Coronary artery (tissue), 2 donors: ENCODE data around the gene TGM2.

Source experiments
- DNase-seq: peaks from one replicate; pipeline ENCODE4 v3.0.0-alpha.2; 2017; ENCODE audit warnings: low spot score
- H3K27ac ChIP-seq, 2 donors: fragments of 200-600 bp; sonication (generic); one replicate each; pipeline ENCODE4 v1.5.1; 2016 to 2019
- H3K4me3 ChIP-seq: fragments of 200-600 bp; sonication (generic); 2 replicates; pipeline ENCODE4 v1.5.1; 2016; ENCODE audit warnings: mild to moderate bottlenecking, moderate library complexity
- TF ChIP-seq, protein P1 (sequence below): fragments of 200-600 bp; sonication (generic); IDR thresholded peaks from one replicate; pipeline ENCODE4 v1.5.1; 2019; ENCODE audit warnings: antibody characterized with exemption

TGM2 gene

DNA sequence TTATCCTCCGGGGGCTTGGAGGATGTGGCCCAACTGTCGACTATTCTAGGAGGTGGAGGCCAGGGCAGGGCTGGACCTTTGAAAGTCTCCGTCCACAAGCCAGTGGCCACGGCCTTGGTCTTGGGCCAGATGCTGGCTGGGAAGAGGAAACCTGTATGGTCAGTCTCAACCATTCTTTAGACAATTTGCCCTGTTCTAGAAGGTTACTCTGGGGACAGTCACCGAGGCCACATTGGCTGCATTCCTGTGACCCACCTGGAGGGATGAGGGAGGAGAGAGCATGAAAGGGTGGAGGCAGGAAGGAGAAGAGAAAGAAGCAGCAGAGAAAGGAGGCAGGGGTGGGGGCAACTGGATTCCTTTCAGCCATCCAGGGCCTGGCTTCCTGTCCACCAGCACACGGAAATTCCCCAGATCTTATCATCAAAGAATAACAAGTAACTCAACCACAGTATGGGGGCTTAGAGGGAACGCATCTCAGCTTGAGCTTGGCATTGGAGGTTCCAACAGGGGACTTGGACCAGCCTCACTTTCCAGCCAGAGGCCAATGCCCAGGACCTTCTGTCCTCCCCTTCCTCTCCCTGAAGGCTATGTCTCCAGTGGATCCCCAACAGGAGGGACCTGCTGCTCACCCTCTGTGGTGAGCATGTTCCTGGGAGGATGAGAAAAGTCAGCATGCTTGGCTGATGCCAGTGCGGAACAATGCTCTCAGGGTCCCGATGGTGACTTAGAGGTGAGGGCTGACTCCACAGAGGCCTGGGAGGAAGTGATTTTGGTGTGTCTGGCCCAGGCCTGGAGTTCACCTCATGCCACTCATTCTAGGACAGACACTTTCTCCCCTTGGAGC, 30.4 kb downstream of the TGM2 start:
- H3K27ac ChIP-seq = peak overlapping the region; percentile 39 to 86
- H3K4me3 ChIP-seq = no peak overlapping the region
- peak; percentile 76 for DNase-seq
- TF ChIP-seq, protein P1, sequence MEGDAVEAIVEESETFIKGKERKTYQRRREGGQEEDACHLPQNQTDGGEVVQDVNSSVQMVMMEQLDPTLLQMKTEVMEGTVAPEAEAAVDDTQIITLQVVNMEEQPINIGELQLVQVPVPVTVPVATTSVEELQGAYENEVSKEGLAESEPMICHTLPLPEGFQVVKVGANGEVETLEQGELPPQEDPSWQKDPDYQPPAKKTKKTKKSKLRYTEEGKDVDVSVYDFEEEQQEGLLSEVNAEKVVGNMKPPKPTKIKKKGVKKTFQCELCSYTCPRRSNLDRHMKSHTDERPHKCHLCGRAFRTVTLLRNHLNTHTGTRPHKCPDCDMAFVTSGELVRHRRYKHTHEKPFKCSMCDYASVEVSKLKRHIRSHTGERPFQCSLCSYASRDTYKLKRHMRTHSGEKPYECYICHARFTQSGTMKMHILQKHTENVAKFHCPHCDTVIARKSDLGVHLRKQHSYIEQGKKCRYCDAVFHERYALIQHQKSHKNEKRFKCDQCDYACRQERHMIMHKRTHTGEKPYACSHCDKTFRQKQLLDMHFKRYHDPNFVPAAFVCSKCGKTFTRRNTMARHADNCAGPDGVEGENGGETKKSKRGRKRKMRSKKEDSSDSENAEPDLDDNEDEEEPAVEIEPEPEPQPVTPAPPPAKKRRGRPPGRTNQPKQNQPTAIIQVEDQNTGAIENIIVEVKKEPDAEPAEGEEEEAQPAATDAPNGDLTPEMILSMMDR = no peak

DNA sequence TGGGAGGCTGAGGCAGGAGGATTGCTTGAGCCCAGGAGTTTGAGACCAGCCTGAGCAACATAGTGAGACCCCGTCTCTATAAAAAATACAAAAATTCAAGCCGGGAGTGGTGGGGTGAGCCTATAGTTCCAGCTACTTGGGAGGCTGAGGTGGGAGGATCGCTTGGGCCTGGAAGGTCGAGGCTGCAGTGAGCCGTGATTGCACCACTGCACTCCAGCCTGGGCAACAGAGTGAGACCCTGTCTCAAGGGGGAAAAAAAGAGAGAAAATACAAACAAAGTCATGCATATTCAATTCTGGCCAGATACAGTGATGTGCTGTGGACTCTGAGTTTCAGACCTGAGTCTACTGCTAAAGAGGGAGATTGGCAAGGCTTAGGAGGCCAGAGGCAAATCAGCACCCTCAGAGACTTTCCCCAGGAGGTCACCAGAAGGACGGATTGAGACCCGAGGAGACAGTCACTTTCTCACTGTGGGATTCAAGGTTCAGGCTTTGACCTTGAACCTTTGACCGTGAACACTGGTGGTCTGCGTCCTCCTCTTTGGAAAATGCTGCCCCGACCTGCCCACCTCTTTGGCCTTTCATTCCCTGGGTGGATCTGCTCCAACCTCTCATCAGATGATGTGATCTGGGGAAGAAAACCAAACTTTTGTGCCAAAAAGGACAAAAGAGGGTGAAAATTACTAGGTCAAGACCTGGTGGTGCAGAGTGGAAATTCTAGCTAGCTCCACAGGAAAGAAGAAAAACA, 31.2 kb downstream of the TGM2 start:
- Histone ChIP-seq H3K4me3 (no peak overlapping the region), H3K27ac (peak overlapping the region; percentile 39 to 86)
- DNase-seq = no peak
- TF ChIP-seq, protein P1 = no peak

DNA sequence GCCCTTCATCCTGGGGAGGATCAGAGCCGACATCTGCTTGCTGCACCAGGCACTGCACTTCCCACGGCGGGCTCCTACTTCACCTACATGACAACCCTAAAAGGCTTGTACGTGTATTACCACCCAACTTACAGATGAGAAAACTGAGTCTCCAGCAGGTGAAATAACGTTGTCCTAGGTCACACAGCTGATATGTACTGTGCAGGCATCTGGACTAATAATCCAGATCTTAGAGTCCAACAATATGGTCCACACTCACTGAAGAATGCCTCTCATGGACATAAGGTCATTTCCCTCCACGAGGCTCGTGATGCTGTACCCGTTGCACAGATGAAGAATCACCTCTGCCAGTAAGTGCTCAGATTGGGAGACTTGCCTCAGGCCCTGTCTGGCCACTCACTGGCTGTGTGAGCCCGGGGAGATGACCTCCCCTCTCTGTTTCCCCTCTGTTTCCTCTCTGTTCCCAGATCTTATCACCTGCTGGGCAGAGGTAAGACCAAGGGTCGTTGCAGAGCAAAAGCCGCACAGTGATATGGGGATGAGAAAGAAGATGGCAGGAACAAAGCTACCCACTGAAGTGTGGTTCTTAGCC, 32.1 kb downstream of the TGM2 start:
- Histone ChIP-seq H3K4me3 (no peak overlapping the region), H3K27ac (peak overlapping the region in 1 of 2 donors; percentile 86)
- no peak for DNase-seq
- TF ChIP-seq, protein P1 = no peak

DNA sequence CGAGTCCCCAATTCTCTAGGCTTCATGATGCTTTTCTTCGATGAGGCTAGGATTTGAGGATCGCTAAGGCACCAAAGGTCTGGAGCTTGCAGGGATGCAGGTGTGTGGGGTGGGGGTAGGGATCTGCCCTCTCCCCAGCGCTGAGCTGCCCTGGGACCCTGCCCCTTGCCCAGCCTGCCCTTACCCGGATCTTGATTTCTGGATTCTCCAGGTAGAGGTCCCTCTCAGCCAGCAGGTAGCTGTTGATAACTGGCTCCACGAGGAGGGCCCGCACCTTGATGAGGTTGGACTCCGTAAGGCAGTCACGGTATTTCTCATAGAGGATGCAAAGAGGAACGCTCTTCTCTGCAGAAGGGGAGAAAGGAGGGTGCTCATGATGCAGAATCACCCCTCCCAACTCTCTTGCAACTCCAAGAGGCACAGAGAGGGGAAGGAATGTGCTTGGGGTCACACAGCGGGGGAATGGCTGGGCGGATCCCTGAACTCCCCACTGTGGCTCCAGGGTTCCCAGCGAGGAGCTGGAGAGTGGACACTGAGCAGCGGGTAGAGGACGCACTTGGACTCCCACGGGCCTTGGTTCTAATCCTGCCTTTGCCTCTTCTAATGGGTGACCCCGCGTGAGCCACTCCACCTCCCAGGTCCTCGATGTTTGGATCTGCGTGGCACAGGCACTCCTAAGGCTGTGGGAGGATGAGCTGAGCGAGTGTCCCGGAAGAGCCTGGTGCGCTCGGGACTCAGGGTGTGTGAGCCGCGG, 32.7 kb downstream of the TGM2 start:
- DNase-seq = peak; percentile 70
- Histone ChIP-seq H3K4me3 (no peak overlapping the region), H3K27ac (peak overlapping the region; percentile 33 to 86)
- TF ChIP-seq, protein P1 = no peak

DNA sequence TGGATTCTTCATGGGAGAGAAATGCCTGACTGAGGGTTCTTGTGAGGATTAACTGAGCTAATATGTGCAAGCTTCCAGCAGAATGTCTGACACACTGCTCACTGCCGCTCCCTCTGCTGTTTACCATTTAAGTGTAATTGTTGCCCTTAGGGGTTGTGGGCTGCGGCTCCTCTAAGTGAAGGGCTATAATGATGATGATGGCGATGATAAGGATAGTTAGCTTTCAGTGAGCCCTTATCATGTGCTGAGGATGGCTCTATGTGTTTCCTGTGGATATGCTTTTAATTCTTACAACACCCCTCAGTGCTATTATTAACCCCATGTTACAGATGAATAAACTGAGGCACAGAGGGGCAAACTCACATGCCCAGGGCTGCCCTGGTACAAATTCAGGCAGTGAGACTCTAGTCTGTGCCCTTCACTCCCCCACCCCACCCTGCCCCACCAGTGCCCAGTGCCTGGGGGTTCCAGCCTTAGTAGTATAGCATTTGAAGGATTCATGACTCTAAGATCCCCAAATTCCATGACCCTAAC, 33.4 kb downstream of the TGM2 start:
- TF ChIP-seq, protein P1 = no peak
- peak overlapping the region; percentile 33 to 86 for H3K27ac ChIP-seq
- DNase-seq = peak; percentile 26

More for the DNA sequence above, 33.4 kb downstream of the TGM2 start:
- H3K4me3 ChIP-seq = no peak overlapping the region
